Osteocyte (in vitro differentiated cells): ENCODE data around the gene RNGTT. TPM values are rescaled to one million over a fixed set of nuclear protein-coding genes. Genes with fewer than 3 reads are reported as not detected.

Experiments
- DNase-seq: peaks from one replicate; pipeline ENCODE4 v3.0.0; 2021; ENCODE audit warnings: mixed read lengths; ENCODE audit not compliant: unreplicated experiment; ENCODE audit errors: extremely low spot score
- H3K27ac Mint-ChIP-seq: one replicate; pipeline ENCODE4 v1.8.0; 2021; ENCODE audit warnings: mild to moderate bottlenecking, mixed read lengths; ENCODE audit not compliant: unreplicated experiment
- H3K27me3 Mint-ChIP-seq: one replicate; pipeline ENCODE4 v1.8.0; 2021; ENCODE audit warnings: mixed read lengths; ENCODE audit not compliant: unreplicated experiment
- H3K36me3 Mint-ChIP-seq: one replicate; pipeline ENCODE4 v1.8.0; 2021; ENCODE audit warnings: mixed read lengths; ENCODE audit not compliant: unreplicated experiment
- H3K4me1 Mint-ChIP-seq: one replicate; pipeline ENCODE4 v1.8.0; 2021; ENCODE audit warnings: mixed read lengths; ENCODE audit not compliant: unreplicated experiment
- H3K4me3 Mint-ChIP-seq: one replicate; pipeline ENCODE4 v1.8.0; 2021; ENCODE audit warnings: mild to moderate bottlenecking, moderate library complexity, mixed read lengths; ENCODE audit not compliant: unreplicated experiment
- H3K9me3 Mint-ChIP-seq: one replicate; pipeline ENCODE4 v1.8.0; 2021; ENCODE audit warnings: mixed read lengths; ENCODE audit not compliant: unreplicated experiment
- CTCF ChIP-seq: fragments of 200-600 bp; sonication (generic); IDR thresholded peaks from 2 replicates; pipeline ENCODE4 v1.5.0; 2021; ENCODE audit warnings: antibody characterized with exemption, mild to moderate bottlenecking, moderate library complexity
- total RNA-seq: library from RNA; stranded (reverse); gene quantifications from 2 replicates; pipeline ENCODE4 v1.2.1, GENCODE V29; 2021

The RNGTT gene
- total RNA-seq, 1 donor from 2014 or later: 12.7 TPM

GRCh38 chr6:88702956-88703556 is 260.4 kb downstream of the RNGTT start:
- TF ChIP-seq CTCF: no peak
- DNase-seq: no peak
- peaks cover 6% of the 10 kb centered on the region for H3K4me1 Mint-ChIP-seq
- no peak overlapping the region for H3K4me3 Mint-ChIP-seq
- peaks cover 9% of the 10 kb centered on the region for H3K9me3 Mint-ChIP-seq
- no peaks in the 10 kb centered on the region for H3K36me3 Mint-ChIP-seq
- no peak overlapping the region for H3K27ac Mint-ChIP-seq
- no peaks in the 10 kb centered on the region for H3K27me3 Mint-ChIP-seq

- peaks cover 21% of the 10 kb centered on the region for H3K9me3 Mint-ChIP-seq
- H3K4me3 Mint-ChIP-seq: no peak overlapping the region
- H3K36me3 Mint-ChIP-seq: peaks cover 10% of the 10 kb centered on the region
- peaks cover 6% of the 10 kb centered on the region for H3K4me1 Mint-ChIP-seq
- no peak for TF ChIP-seq CTCF
- DNase-seq: no peak
- no peak overlapping the region for H3K27ac Mint-ChIP-seq
- H3K27me3 Mint-ChIP-seq: no peaks in the 10 kb centered on the region
Measured at GRCh38 chr6:88698661-88699060, 264.8 kb downstream of the RNGTT start.

- Mint-ChIP-seq H3K9me3 (peaks cover 19% of the 10 kb centered on the region), H3K27me3 (no peaks in the 10 kb centered on the region), H3K4me1 (no peaks in the 10 kb centered on the region), H3K27ac (no peak overlapping the region), H3K36me3 (peaks cover 10% of the 10 kb centered on the region), H3K4me3 (no peak overlapping the region)
- no peak for TF ChIP-seq CTCF
- no peak for DNase-seq
Measured at GRCh38 chr6:88695937-88696336, 267.5 kb downstream of the RNGTT start.

- H3K4me1 Mint-ChIP-seq: peaks cover 10% of the 10 kb centered on the region
- no peak overlapping the region for H3K27ac Mint-ChIP-seq
- peaks cover 5% of the 10 kb centered on the region for H3K9me3 Mint-ChIP-seq
- H3K36me3 Mint-ChIP-seq: peaks cover 4% of the 10 kb centered on the region
- no peaks in the 10 kb centered on the region for H3K27me3 Mint-ChIP-seq
- no peak for TF ChIP-seq CTCF
- H3K4me3 Mint-ChIP-seq: no peak overlapping the region
- no peak for DNase-seq
Measured at GRCh38 chr6:88683734-88684133, 279.7 kb downstream of the RNGTT start.

GRCh38 chr6:88680654-88681053 is 282.8 kb downstream of the RNGTT start:
- peaks cover 14% of the 10 kb centered on the region for H3K4me1 Mint-ChIP-seq
- no peak for TF ChIP-seq CTCF
- DNase-seq: no peak
- H3K27ac Mint-ChIP-seq: no peak overlapping the region
- H3K27me3 Mint-ChIP-seq: no peaks in the 10 kb centered on the region
- H3K9me3 Mint-ChIP-seq: no peaks in the 10 kb centered on the region
- peaks cover 3% of the 10 kb centered on the region for H3K36me3 Mint-ChIP-seq
- H3K4me3 Mint-ChIP-seq: no peak overlapping the region
